Peyer's patch (tissue), 4 donors: ENCODE data around the gene PDZD11. TPM values are rescaled to one million over a fixed set of nuclear protein-coding genes. Genes with fewer than 3 reads are reported as not detected.
"Not testable (repeated sequence)": the region's sequence is repeated elsewhere in the genome, so short reads cannot be mapped to it uniquely, and the experiment has no call there.

Experiments
- DNase-seq, 3 donors: peaks; one replicate each; pipeline ENCODE4 v3.0.0-alpha.2; 2017 to 2019
- H3K27ac ChIP-seq, 4 donors: fragments of 200-600 bp; sonication (generic); one replicate each; pipeline ENCODE4 v1.5.1; 2016 to 2019
- H3K27me3 ChIP-seq, 2 donors: fragments of 200-600 bp; sonication (generic); one replicate each; pipeline ENCODE4 v1.5.1; 2019
- H3K36me3 ChIP-seq, 3 donors: fragments of 200-600 bp; sonication (generic); one replicate each; pipeline ENCODE4 v1.5.1; 2016 to 2019
- H3K4me1 ChIP-seq, 4 donors: fragments of 200-600 bp; sonication (generic); one replicate each; pipeline ENCODE4 v1.5.1; 2016 to 2019
- H3K4me3 ChIP-seq, 4 donors: fragments of 200-600 bp; sonication (generic); 1 replicate in 3 of 4; 2 replicates in 1 of 4; pipeline ENCODE4 v1.5.1; 2016 to 2019; ENCODE audit warnings: mild to moderate bottlenecking in 1 of 4
- H3K9me3 ChIP-seq, 4 donors: fragments of 200-600 bp; sonication (generic); one replicate each; pipeline ENCODE4 v1.5.1; 2016 to 2019; ENCODE audit warnings: mild to moderate bottlenecking in 1 of 4
- POLR2A ChIP-seq, 2 donors: fragments of 450-650 bp; IDR thresholded peaks; one replicate each; pipeline ENCODE4 v1.5.1; 2017; ENCODE audit warnings: antibody characterized with exemption in 2 of 2, mild to moderate bottlenecking in 2 of 2, moderate library complexity in 2 of 2
- small RNA-seq, 2 donors: library from RNA; depleted of rRNA; stranded (forward); fragments of <200 nt; gene quantifications; one replicate each; pipeline ENCODE3, GENCODE V24; 2016
- total RNA-seq, 4 donors: library from RNA; depleted of rRNA; stranded (reverse); fragments of >200 nt; gene quantifications; one replicate each; pipeline ENCODE4 v1.1.0, GENCODE V29; 2016
- TF ChIP-seq, protein P1 (sequence below), 6 experiments: fragments of 450-650 bp in 4 of 6; fragments of 200-600 bp in 2 of 6; sonication (generic) in 1 of 6; IDR thresholded peaks; one replicate each; pipeline ENCODE4 v1.5.1; 2017 to 2019; ENCODE audit warnings: antibody characterized with exemption in 6 of 6, mild to moderate bottlenecking in 3 of 6, moderate library complexity in 1 of 6

The PDZD11 gene
- total RNA-seq, 4 donors from 2014 or later, result 23.6 to 32.6 (median 28.2) TPM

DNA sequence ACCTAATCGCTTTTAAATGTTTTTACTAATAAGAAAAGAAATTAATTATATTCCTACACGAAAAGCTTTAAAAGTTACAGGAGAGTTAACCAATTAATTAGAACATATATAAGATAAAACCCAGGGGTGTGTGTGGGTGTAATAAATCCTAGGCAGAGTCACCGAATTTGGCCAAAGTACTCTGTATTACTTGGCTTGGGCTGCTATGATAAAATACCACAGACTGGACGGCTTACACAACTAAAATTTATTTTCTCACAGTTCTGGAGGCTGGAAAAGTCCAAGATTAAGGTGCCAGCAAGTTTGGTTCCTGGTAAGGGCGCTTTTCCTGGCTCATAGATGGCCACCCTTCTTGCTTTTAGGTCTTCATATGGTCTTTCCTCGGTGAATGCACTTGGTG is 44.8 kb downstream of the PDZD11 start:
- Histone ChIP-seq H3K27me3 (no peaks in the 10 kb centered on the region), H3K4me1 (no peaks in the 10 kb centered on the region), H3K4me3 (no peak overlapping the region), H3K9me3 (no peaks in the 10 kb centered on the region), H3K27ac (no peak overlapping the region), H3K36me3 (no peaks in the 10 kb centered on the region)
- TF ChIP-seq, protein P1, sequence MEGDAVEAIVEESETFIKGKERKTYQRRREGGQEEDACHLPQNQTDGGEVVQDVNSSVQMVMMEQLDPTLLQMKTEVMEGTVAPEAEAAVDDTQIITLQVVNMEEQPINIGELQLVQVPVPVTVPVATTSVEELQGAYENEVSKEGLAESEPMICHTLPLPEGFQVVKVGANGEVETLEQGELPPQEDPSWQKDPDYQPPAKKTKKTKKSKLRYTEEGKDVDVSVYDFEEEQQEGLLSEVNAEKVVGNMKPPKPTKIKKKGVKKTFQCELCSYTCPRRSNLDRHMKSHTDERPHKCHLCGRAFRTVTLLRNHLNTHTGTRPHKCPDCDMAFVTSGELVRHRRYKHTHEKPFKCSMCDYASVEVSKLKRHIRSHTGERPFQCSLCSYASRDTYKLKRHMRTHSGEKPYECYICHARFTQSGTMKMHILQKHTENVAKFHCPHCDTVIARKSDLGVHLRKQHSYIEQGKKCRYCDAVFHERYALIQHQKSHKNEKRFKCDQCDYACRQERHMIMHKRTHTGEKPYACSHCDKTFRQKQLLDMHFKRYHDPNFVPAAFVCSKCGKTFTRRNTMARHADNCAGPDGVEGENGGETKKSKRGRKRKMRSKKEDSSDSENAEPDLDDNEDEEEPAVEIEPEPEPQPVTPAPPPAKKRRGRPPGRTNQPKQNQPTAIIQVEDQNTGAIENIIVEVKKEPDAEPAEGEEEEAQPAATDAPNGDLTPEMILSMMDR (IDR thresholded peaks at IDR 0.05), result no peak
- TF ChIP-seq POLR2A (IDR thresholded peaks at IDR 0.05), result no peak
- DNase-seq, result no peak

DNA sequence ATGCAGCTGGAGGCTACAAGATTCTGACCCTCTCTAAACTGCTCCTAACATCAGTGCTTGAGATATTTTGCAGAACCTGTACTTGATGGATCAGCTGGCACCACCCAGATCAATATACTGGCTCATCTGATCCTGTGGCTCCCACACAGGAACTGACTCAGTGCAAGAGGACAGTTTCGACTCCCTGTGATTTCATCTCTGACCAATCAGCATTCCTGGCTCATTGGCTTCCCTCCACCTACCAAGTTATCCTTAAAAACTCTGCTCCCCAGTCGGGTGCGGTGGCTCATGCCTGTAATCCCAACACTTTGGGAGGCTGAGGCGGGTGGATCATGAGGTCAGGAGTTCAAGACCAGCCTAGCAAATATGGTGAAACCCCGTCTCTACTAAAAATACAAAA is 46.1 kb downstream of the PDZD11 start:
- not testable (repeated sequence) for H3K4me3 ChIP-seq, H3K27me3 ChIP-seq, H3K27ac ChIP-seq, H3K9me3 ChIP-seq, DNase-seq, H3K4me1 ChIP-seq, H3K36me3 ChIP-seq

DNA sequence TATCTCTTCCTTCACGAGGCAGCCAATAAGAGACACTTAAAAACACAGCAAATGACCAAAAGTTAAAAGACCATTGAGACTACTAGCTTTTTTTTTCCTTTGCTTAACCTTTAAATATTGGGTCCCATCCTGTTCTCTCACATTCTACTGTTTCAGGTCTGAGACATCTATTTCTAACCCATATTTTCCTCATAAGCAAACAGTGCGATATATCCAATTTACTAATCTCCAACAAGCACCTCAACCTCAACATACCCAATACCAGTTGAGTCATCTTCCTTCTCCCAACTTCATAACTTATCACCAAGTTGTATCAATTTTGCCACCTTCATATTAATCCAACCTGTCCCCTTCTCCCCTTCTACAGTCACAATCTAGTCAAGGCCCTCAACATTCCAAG is 48.2 kb downstream of the PDZD11 start:
- DNase-seq, result no peak
- no peak overlapping the region for H3K4me3 ChIP-seq
- H3K27ac ChIP-seq, result no peak overlapping the region
- H3K36me3 ChIP-seq, result no peaks in the 10 kb centered on the region
- H3K4me1 ChIP-seq, result no peaks in the 10 kb centered on the region
- no peaks in the 10 kb centered on the region for H3K27me3 ChIP-seq
- no peaks in the 10 kb centered on the region for H3K9me3 ChIP-seq
- TF ChIP-seq POLR2A (IDR thresholded peaks at IDR 0.05), result no peak
- TF ChIP-seq, protein P1 (IDR thresholded peaks at IDR 0.05), result no peak

DNA sequence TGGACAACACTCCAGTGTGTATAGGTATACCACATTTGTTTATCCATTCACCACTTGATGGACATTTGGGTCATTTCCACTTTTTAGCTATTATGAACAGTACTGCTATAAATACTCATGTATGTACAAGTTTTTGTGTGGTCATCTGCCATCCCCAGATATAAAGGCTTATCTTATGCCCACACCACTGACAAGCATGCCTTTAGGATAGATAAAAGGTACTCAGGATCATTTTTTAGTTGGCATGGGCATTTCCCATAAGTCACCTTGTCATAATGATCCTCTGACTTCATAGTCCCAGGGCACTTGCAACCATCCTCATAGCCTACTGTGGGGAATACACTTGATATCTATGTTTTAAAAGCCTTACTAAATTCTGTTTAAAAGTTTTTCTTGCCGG is 49.0 kb downstream of the PDZD11 start:
- Histone ChIP-seq H3K27ac (no peak overlapping the region), H3K9me3 (no peaks in the 10 kb centered on the region), H3K4me3 (no peak overlapping the region), H3K27me3 (no peaks in the 10 kb centered on the region), H3K36me3 (no peaks in the 10 kb centered on the region), H3K4me1 (no peaks in the 10 kb centered on the region)
- TF ChIP-seq, protein P1 (IDR thresholded peaks at IDR 0.05), result no peak
- no peak for TF ChIP-seq POLR2A (IDR thresholded peaks at IDR 0.05)
- DNase-seq, result no peak

Small RNAs within 50 kb of the gene (small RNA-seq; reads per million reads assigned to genes)
- 0 reads per million in 2 donors for gene RNA5SP507

Other genes with a start within 250 kb of the PDZD11 start
- not detected for gene AWAT2, start 240.0 kb downstream of the PDZD11 start, total RNA-seq
- not detected for gene OTUD6A, start 227.5 kb downstream of the PDZD11 start, total RNA-seq
- gene IGBP1, start 156.5 kb downstream of the PDZD11 start, total RNA-seq, result 10 to 100 TPM; 66.2 to 83.0 (median 72.8) TPM
- gene DGAT2L6, start 112.4 kb downstream of the PDZD11 start, total RNA-seq, result not detected
- not detected for gene AWAT1, start 55.3 kb downstream of the PDZD11 start, total RNA-seq
- gene P2RY4, start 29.7 kb downstream of the PDZD11 start, total RNA-seq, result 10 to 100 TPM in 2 of 4 donors, 1 to 10 TPM in 2; 1.7 to 19.4 (median 13.2) TPM
- 1 to 10 TPM in 2 of 4 donors, not detected in 2; 3.2 to 3.3 TPM for gene ARR3, start 21.6 kb downstream of the PDZD11 start, total RNA-seq
- gene RAB41, start 7.8 kb downstream of the PDZD11 start, total RNA-seq, result not detected
- gene KIF4A, start 177 bp upstream of the PDZD11 start, total RNA-seq, result 10 to 100 TPM in 1 of 4 donors, 1 to 10 TPM in 3; 1.3 to 17.3 (median 4.6) TPM
- gene GDPD2, start 133.4 kb upstream of the PDZD11 start, total RNA-seq, result 10 to 100 TPM in 3 of 4 donors, not detected in 1; 37.0 to 84.4 (median 78.8) TPM
- 10 to 100 TPM; 33.8 to 58.9 (median 52.8) TPM for gene DLG3, start 154.9 kb upstream of the PDZD11 start, total RNA-seq